GM18520 (cell line): ENCODE measurements around the gene METAP1D.
"Not testable (repeated sequence)": the region's sequence is repeated elsewhere in the genome, so short reads cannot be mapped to it uniquely, and the experiment has no call there.

Experiments
- ATAC-seq: cut with Tn5 transposase; IDR thresholded peaks from one replicate; pipeline ENCODE4 v1.9.1; 2021; ENCODE audit not compliant: unreplicated experiment

METAP1D gene

GRCh38 chr2:172100935-172101820 is 101.4 kb downstream of the METAP1D start:
- ATAC-seq = no peak

DNA sequence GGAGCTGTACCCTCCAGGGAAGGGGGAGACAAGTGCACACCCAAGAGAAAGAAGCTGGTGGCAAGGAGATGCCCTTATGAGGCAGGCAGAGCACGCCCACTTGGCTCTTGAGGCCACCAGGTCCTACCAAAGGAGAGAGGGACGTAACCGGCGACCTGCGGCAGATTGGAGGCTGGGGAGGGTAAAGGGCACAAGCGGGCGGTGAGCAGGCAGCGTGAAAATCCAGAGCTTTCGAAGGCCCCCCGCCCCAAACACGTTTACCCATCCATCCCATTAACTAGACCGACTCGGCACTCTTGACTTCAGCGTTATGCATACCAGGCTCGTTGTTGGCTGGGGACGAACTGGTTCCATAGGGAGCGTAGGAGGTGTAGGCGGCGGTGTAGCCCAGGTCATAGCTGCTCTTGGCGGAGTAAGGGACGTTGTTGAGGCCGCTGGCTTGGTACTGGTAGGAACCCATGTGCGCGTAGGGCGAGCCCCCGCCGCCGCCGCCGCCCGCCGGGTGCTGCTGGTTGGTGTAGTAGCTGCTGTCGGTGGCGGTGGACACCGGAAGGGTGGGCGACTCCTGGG is 102.2 kb downstream of the METAP1D start:
- no peak for ATAC-seq

GRCh38 chr2:172102391-172103359 is 102.9 kb downstream of the METAP1D start, which contains the start of gene DLX2:
TSS of gene DLX2 (minus strand) at chr2:172102900. CDS start at chr2:172102538, 362 bp downstream.
- peak; percentile 61 for ATAC-seq

DNA sequence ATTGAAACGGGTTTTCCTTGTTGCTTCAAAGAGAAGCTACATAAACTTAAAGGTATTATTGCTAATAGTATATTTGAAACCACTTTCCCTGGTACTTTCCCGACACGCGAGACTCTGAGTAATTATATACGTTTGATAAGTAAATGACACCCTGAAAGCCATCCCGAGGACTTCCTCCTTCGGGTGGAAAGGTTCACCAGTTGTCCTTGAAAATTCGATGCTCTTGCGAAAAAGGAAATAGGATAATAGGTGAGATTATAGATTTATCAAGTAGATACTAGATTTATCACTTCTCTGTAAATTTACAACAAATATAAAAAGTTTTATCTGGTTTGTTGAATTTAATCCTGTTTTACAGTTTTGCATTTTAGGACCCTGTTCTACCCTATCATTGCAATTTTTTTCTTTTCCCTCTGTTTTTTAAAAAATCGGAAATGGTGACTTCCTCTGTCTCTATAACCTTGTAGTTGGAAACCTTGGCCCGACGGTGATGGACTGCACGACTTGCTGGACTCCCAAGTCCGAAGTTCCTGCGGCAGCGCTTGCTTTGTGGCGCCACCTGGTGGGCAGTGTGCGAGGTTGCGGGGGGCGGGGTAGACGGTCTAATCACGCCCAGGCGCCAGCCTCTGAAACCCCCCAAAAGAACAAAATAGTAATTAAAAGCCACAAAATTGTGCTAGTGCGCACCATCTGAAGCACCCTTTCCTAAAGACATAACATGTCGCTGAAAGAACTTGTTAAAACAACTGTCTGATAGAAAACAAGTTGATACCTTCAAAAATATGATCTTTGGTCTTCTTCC is 103.9 kb downstream of the METAP1D start:
- ATAC-seq = no peak

GRCh38 chr2:172105471-172106107 is 105.8 kb downstream of the METAP1D start:
- ATAC-seq = no peak

DNA sequence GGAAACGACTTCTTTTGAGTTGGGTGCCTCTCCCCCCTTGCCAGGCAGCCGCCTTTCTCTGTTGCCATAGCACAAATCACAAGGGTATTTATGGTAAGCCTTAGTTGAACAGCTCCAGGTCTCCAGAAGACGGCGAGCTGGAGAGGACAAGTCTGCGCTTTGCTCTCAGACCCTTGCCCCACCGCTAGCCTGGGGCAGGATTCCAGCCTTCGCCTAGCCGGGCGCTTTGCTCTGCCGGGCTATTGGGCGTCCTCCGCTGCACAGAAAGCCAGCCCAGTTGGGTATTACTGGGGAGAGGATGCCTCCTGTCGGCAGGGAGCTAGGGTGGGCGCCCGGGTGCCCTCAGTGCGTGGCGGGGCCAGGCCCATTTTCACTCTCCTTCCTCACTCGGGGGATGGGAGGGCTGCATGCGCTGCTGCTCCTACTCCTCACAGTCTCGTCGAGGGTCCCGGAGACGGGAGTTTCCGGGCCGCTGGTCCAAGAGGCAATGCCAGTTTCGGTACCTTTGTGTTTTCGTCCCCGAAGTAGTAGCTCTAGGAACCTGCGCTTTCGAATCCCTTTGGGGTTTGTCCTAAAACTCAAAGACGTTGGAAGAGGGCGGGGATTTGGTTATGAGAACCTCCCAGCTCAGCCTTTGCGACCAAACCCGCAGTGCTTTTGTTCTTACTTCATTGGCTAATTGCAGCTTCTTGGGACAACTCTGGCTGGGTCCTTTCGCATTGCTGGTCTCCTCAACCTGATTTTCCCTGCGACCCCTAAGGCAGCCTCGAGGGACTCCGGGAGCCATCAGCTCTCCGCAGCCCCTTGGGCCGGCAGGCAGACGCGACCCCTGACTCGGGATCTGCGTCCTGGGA is 106.6 kb downstream of the METAP1D start:
- ATAC-seq = no peak

DNA sequence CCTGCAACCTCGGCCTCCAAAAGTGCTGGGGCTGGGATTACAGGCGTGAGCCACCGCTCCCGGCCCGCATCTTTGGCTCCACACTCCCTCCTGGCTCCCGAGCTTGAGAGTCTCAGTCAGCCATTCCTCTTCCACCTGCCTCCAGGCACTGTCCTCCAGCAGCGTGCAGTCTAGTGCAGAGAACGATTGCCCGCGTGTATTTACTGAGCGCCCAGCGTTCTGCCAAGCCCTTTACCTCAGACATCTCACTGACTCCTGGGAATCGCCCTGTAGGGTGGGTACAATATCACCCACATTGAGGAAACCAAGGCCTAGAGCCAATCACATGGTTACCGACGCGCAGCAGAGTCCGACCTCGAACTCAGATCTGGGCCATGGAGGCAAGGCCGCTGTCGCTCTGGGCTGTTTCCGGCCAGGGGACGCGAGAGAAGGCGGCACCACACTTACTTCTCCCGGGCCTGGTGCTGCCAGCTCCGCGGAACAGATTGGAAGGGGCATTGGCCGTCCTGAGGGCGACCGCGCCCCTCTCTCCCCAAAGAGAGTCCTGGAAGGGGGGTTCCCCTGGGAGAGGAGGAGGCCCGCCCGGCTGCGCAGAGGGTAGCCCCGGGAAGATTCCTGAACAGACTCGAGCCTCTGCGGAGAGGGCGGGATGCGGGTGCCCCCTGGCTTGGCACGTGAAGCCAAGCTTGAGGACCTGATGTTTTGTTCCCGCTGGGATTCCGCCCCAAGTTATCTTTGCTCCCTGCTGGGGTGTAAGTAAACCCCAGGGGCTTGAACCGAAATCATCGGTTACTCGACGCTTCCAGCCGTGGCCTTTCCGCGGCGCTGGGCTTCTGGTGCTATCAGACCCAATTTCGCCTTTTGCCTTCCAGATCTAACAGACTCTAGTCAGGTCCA is 108.2 kb downstream of the METAP1D start:
- ATAC-seq = no peak

DNA sequence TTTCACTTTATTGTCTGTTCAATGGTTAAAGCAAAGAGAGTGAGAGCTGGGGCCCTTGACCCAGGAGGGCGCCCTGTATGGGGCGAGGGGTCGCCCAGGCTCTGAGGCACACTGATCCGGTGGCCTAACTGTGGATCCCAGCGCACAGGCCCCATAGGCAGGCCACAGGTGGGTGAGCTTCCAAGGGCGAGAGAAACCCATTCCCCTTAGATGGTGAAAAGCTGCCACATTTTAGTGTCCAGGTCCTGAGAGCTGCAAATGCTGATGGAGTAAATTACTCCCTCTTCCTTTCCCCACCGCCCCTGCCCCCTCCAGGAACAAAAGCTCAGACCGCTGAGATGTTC is 108.8 kb downstream of the METAP1D start:
- ATAC-seq = no peak

- no peak for ATAC-seq
These were observed 109.7 kb downstream of the METAP1D start for GRCh38 chr2:172109256-172109987.

DNA sequence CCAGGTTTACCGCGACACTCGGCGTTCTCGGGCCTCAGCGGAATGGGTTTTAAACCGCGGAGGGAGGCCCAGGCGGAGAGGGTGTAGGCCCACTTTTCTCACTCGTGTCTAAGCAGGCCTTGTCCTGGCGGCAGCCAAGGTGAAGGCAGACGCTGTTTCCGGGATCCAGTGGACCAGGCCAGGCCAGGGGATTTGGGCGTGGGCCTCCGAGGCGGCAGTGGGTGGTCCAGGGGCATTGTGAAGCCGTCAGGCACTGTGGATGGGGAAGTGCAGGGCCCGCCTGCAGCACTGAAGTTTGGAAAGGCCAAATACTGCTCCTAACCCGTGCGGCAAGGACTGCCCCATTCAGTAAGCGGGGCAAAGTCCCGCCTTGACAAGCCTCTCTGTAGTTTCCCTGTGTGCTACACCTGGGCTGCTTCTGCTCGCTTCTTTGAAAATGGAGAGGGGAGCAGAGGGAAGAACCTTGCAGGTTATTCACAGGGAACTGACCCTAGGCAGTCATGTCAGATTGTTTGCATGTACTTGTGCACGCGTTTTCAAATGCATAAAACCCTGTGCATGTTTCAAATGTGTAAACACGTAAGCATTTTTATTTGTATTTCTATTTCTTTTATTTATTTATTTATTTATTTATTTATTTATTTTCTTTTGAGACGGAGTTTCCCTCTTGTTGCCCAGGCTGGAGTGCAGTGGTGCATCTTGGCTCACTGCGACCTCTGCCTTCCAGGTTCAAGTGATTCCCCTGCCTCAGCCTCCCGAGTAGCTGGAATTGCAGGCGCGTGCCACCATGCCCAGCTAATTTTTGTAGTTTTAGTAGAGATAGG is 110.4 kb downstream of the METAP1D start:
- ATAC-seq = no peak

GRCh38 chr2:172113617-172114016 is 113.9 kb downstream of the METAP1D start:
- no peak for ATAC-seq

DNA sequence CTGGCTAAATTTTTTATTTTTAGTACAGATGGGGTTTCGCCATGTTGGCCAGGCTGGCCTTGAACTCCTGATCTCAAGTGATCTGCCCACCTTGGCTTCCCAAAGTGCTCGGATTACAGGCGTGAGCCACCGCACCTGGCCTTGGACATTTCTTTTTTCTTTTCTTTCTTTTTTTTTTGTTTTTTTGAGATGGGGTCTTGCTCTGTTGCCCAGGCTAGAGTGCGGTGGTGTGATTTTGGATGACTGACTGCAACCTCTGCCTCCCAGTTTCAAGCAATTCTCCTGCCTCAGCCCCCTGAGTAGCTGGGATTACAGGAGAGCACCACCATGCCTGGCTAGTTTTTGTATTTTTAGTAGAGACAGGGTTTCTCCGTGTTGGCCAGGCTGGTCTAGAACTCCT is 114.4 kb downstream of the METAP1D start:
- ATAC-seq = not testable (repeated sequence)

GRCh38 chr2:172114579-172114978 is 114.8 kb downstream of the METAP1D start:
- ATAC-seq = no peak

GRCh38 chr2:172116107-172116506 is 116.4 kb downstream of the METAP1D start:
- ATAC-seq = no peak

- ATAC-seq = no peak
These were observed 119.3 kb downstream of the METAP1D start for GRCh38 chr2:172119089-172119488.

- no peak for ATAC-seq
These were observed 120.4 kb downstream of the METAP1D start for GRCh38 chr2:172120118-172120517.

GRCh38 chr2:172128484-172128883 is 128.7 kb downstream of the METAP1D start:
- no peak for ATAC-seq
